GM23338 (cell line): ENCODE results near the gene TXNRD1. TPM values are rescaled to one million over a fixed set of nuclear protein-coding genes. Genes with fewer than 3 reads are reported as not detected.

ENCODE experiments used
- ATAC-seq: fragments of 200-7000 bp; cut with Tn5 transposase; 3 replicates; pipeline ENCODE4 v1.9.1; 2020
- DNase-seq: peaks from one replicate; pipeline ENCODE4 v3.0.0-alpha.2; 2015; ENCODE audit warnings: low spot score
- H2AFZ ChIP-seq: fragments of 200-600 bp; sonication (generic); 2 replicates; pipeline ENCODE4 v1.8.0; 2016; ENCODE audit warnings: antibody characterized with exemption, mild to moderate bottlenecking, moderate library complexity
- H3F3A ChIP-seq: fragments of 200-600 bp; sonication (generic); replicated peaks from 2 replicates; pipeline ENCODE4 v1.8.0; 2017; ENCODE audit warnings: antibody characterized with exemption, mixed run types, low read depth
- H3K27ac ChIP-seq: fragments of 200-600 bp; sonication (generic); 2 replicates; pipeline ENCODE4 v1.6.1; 2016; ENCODE audit warnings: low read depth
- H3K27me3 ChIP-seq: fragments of 200-600 bp; sonication (generic); 2 replicates; pipeline ENCODE4 v1.8.0; 2016; ENCODE audit warnings: mild to moderate bottlenecking, mixed run types, moderate library complexity; ENCODE audit not compliant: insufficient read depth
- H3K36me3 ChIP-seq: fragments of 200-600 bp; sonication (generic); 2 replicates; pipeline ENCODE4 v1.8.0; 2016; ENCODE audit warnings: mild to moderate bottlenecking; ENCODE audit not compliant: insufficient read depth
- H3K4me1 ChIP-seq: fragments of 200-600 bp; sonication (generic); 2 replicates; pipeline ENCODE4 v1.8.0; 2016; ENCODE audit warnings: mild to moderate bottlenecking, moderate library complexity; ENCODE audit not compliant: insufficient read depth
- H3K4me2 ChIP-seq: fragments of 200-600 bp; sonication (generic); 2 replicates; pipeline ENCODE4 v1.7.1; 2017; ENCODE audit warnings: mixed run types
- H3K4me3 ChIP-seq: fragments of 200-600 bp; sonication (generic); 2 replicates; pipeline ENCODE4 v1.6.1; 2016; ENCODE audit warnings: mixed run types
- H3K79me2 ChIP-seq: fragments of 200-600 bp; sonication (generic); replicated peaks from 2 replicates; pipeline ENCODE4 v1.8.0; 2017; ENCODE audit warnings: mild to moderate bottlenecking; ENCODE audit not compliant: insufficient read depth
- H3K9me2 ChIP-seq: fragments of 200-600 bp; sonication (generic); 2 replicates; pipeline ENCODE4 v1.8.0; 2017; ENCODE audit not compliant: insufficient read depth
- H4K20me1 ChIP-seq: fragments of 200-600 bp; sonication (generic); replicated peaks from 2 replicates; pipeline ENCODE4 v1.8.0; 2017; ENCODE audit warnings: mild to moderate bottlenecking; ENCODE audit not compliant: insufficient read depth
- H3K27ac Mint-ChIP-seq: 2 replicates; pipeline ENCODE4 v1.8.0; 2020; ENCODE audit warnings: inconsistent platforms, mild to moderate bottlenecking, moderate library complexity, mixed read lengths
- H3K27me3 Mint-ChIP-seq: 3 replicates; pipeline ENCODE4 v1.8.0; 2022; ENCODE audit warnings: low read depth, mild to moderate bottlenecking, moderate library complexity, mixed read lengths, inconsistent platforms; ENCODE audit not compliant: insufficient read depth, poor library complexity
- H3K36me3 Mint-ChIP-seq: 3 replicates; pipeline ENCODE4 v1.8.0; 2021; ENCODE audit warnings: low read depth, mild to moderate bottlenecking, inconsistent platforms, moderate library complexity, mixed read lengths
- H3K4me1 Mint-ChIP-seq: 3 replicates; pipeline ENCODE4 v1.8.0; 2020; ENCODE audit warnings: mild to moderate bottlenecking, inconsistent platforms, mixed read lengths
- H3K4me3 Mint-ChIP-seq: 3 replicates; pipeline ENCODE4 v1.8.0; 2021; ENCODE audit warnings: moderate library complexity, mild to moderate bottlenecking, inconsistent platforms, mixed read lengths
- H3K9me3 Mint-ChIP-seq: 3 replicates; pipeline ENCODE4 v1.8.0; 2020; ENCODE audit warnings: moderate library complexity, mild to moderate bottlenecking, inconsistent platforms, mixed read lengths
- CREB1 ChIP-seq: fragments of 250-450 bp; sonication (Bioruptor Pico); IDR thresholded peaks from 2 replicates; pipeline ENCODE4 v1.5.0; 2020; ENCODE audit warnings: low read depth, mild to moderate bottlenecking, moderate library complexity
- EZH2 ChIP-seq: fragments of 200-600 bp; sonication (generic); IDR thresholded peaks from one replicate; pipeline ENCODE4 v1.8.0; 2017; ENCODE audit warnings: antibody characterized with exemption, mild to moderate bottlenecking, low read depth; ENCODE audit not compliant: unreplicated experiment
- EZH2phosphoT487 ChIP-seq: fragments of 200-600 bp; sonication (generic); IDR thresholded peaks from one replicate; pipeline ENCODE4 v1.8.1; 2018; ENCODE audit warnings: antibody characterized with exemption; ENCODE audit not compliant: unreplicated experiment
- JUNB ChIP-seq: IDR thresholded peaks from one replicate; pipeline ENCODE4 v1.6.1; 2016; ENCODE audit warnings: antibody characterized with exemption; ENCODE audit not compliant: unreplicated experiment
- STAT1 ChIP-seq: IDR thresholded peaks from one replicate; pipeline ENCODE4 v1.6.1; 2016; ENCODE audit warnings: antibody characterized with exemption; ENCODE audit not compliant: unreplicated experiment
- ZNF114 ChIP-seq: fragments of 250-450 bp; sonication (Bioruptor Pico); IDR thresholded peaks from 2 replicates; pipeline ENCODE4 v1.5.0; 2020; ENCODE audit warnings: mild to moderate bottlenecking, moderate library complexity
- ZNF331 ChIP-seq: fragments of 250-450 bp; sonication (Bioruptor Pico); IDR thresholded peaks from 2 replicates; pipeline ENCODE4 v1.5.0; 2020; ENCODE audit warnings: low read depth, mild to moderate bottlenecking, moderate library complexity
- polyA plus RNA-seq: library from polyadenylated mRNA; unstranded; fragments of >200 nt; fragmentation: Nextera tagmentation; extraction: Ambion mirVana; gene quantifications from 2 replicates; pipeline ENCODE4 v1.2.1, GENCODE V29; 2016
- total RNA-seq: library from RNA; depleted of rRNA; stranded (reverse); fragments of >200 nt; shearing (Covaris generic); gene quantifications from 2 replicates; pipeline ENCODE4 v1.2.3, GENCODE V29; 2014
- TF ChIP-seq, protein P1 (sequence below), 2 experiments: fragments of 200-600 bp in 1 of 2; sonication (generic) in 1 of 2; conservative IDR thresholded peaks; 2 replicates each; pipeline versions ENCODE4 v1.5.1 to v1.6.1; 2016 to 2017; ENCODE audit warnings: antibody characterized with exemption in 2 of 2, low read depth in 2 of 2, mild to moderate bottlenecking in 2 of 2, moderate library complexity in 1 of 2
- TF ChIP-seq, protein P2 (sequence below): fragments of 250-450 bp; sonication (Bioruptor Pico); IDR thresholded peaks from 2 replicates; pipeline ENCODE4 v1.5.0; 2020; ENCODE audit warnings: mild to moderate bottlenecking, moderate library complexity
- TF ChIP-seq, protein P3 (sequence below): IDR thresholded peaks from one replicate; pipeline ENCODE4 v1.6.1; 2018; ENCODE audit warnings: antibody characterized with exemption; ENCODE audit not compliant: unreplicated experiment

TXNRD1 gene
- total and polyA plus RNA-seq, 2 experiments from 2014 or later, result 115 to 127 TPM

DNA sequence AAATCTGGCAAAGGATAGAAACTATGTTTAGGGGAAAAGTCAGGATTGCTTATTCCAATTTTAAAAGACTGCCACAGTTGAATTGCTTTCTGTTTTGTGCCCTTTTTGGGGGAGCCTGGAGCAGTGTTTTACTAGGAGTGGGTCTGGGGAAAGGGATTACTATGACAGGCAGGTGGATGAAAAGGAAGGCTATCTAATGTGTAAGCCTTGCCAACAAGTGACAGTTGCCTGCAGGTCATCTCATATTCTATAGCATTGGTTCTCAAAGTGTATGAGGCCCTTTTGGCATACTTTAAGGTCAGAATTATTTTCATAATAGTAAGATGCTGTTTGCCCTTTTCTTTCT lies 92.0 kb downstream of the TXNRD1 start:
- Histone ChIP-seq H4K20me1 (peaks cover 43% of the 10 kb centered on the region), H3K79me2 (peaks cover 80% of the 10 kb centered on the region), H3K4me2 (no peak overlapping the region), H3F3A (peaks cover 8% of the 10 kb centered on the region), H3K4me3 (no peak overlapping the region), H3K27me3 (0 out of 2 replicates have a peak, but pooled peaks cover 3% of the 10 kb centered on the region), H3K27ac (0 out of 2 replicates have a peak overlapping the region, but pooled peaks have one; percentile 22), H2AFZ (no peak overlapping the region), H3K36me3 (peaks cover 16% of the 10 kb centered on the region; the same call in 1 of the 2 replicates), H3K9me2 (no peaks in the 10 kb centered on the region), H3K4me1 (peaks cover 17% of the 10 kb centered on the region; the same call in 1 of the 2 replicates)
- peaks cover 45% of the 10 kb centered on the region for H3K4me1 Mint-ChIP-seq
- no peaks in the 10 kb centered on the region for H3K9me3 Mint-ChIP-seq
- H3K36me3 Mint-ChIP-seq, result peaks cover 41% of the 10 kb centered on the region
- TF ChIP-seq ZNF331 (CRISPR knock-in tag), result no peak
- TF ChIP-seq, protein P1, sequence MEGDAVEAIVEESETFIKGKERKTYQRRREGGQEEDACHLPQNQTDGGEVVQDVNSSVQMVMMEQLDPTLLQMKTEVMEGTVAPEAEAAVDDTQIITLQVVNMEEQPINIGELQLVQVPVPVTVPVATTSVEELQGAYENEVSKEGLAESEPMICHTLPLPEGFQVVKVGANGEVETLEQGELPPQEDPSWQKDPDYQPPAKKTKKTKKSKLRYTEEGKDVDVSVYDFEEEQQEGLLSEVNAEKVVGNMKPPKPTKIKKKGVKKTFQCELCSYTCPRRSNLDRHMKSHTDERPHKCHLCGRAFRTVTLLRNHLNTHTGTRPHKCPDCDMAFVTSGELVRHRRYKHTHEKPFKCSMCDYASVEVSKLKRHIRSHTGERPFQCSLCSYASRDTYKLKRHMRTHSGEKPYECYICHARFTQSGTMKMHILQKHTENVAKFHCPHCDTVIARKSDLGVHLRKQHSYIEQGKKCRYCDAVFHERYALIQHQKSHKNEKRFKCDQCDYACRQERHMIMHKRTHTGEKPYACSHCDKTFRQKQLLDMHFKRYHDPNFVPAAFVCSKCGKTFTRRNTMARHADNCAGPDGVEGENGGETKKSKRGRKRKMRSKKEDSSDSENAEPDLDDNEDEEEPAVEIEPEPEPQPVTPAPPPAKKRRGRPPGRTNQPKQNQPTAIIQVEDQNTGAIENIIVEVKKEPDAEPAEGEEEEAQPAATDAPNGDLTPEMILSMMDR (conservative IDR thresholded peaks at IDR 0.05; ENCODE audit: low read depth in 2 of 2), result no peak
- TF ChIP-seq CREB1 (CRISPR knock-in tag), result no peak
- TF ChIP-seq STAT1, result no peak
- no peak for TF ChIP-seq EZH2phosphoT487
- TF ChIP-seq, protein P2, sequence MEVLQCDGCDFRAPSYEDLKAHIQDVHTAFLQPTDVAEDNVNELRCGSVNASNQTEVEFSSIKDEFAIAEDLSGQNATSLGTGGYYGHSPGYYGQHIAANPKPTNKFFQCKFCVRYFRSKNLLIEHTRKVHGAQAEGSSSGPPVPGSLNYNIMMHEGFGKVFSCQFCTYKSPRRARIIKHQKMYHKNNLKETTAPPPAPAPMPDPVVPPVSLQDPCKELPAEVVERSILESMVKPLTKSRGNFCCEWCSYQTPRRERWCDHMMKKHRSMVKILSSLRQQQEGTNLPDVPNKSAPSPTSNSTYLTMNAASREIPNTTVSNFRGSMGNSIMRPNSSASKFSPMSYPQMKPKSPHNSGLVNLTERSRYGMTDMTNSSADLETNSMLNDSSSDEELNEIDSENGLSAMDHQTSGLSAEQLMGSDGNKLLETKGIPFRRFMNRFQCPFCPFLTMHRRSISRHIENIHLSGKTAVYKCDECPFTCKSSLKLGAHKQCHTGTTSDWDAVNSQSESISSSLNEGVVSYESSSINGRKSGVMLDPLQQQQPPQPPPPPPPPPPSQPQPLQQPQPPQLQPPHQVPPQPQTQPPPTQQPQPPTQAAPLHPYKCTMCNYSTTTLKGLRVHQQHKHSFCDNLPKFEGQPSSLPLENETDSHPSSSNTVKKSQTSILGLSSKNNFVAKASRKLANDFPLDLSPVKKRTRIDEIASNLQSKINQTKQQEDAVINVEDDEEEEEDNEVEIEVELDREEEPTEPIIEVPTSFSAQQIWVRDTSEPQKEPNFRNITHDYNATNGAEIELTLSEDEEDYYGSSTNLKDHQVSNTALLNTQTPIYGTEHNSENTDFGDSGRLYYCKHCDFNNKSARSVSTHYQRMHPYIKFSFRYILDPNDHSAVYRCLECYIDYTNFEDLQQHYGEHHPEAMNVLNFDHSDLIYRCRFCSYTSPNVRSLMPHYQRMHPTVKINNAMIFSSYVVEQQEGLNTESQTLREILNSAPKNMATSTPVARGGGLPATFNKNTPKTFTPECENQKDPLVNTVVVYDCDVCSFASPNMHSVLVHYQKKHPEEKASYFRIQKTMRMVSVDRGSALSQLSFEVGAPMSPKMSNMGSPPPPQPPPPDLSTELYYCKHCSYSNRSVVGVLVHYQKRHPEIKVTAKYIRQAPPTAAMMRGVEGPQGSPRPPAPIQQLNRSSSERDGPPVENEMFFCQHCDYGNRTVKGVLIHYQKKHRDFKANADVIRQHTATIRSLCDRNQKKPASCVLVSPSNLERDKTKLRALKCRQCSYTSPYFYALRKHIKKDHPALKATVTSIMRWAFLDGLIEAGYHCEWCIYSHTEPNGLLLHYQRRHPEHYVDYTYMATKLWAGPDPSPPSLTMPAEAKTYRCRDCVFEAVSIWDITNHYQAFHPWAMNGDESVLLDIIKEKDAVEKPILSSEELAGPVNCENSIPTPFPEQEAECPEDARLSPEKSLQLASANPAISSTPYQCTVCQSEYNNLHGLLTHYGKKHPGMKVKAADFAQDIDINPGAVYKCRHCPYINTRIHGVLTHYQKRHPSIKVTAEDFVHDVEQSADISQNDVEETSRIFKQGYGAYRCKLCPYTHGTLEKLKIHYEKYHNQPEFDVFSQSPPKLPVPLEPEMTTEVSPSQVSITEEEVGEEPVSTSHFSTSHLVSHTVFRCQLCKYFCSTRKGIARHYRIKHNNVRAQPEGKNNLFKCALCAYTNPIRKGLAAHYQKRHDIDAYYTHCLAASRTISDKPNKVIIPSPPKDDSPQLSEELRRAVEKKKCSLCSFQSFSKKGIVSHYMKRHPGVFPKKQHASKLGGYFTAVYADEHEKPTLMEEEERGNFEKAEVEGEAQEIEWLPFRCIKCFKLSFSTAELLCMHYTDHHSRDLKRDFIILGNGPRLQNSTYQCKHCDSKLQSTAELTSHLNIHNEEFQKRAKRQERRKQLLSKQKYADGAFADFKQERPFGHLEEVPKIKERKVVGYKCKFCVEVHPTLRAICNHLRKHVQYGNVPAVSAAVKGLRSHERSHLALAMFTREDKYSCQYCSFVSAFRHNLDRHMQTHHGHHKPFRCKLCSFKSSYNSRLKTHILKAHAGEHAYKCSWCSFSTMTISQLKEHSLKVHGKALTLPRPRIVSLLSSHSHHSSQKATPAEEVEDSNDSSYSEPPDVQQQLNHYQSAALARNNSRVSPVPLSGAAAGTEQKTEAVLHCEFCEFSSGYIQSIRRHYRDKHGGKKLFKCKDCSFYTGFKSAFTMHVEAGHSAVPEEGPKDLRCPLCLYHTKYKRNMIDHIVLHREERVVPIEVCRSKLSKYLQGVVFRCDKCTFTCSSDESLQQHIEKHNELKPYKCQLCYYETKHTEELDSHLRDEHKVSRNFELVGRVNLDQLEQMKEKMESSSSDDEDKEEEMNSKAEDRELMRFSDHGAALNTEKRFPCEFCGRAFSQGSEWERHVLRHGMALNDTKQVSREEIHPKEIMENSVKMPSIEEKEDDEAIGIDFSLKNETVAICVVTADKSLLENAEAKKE (CRISPR knock-in tag), result no peak
- TF ChIP-seq, protein P3, sequence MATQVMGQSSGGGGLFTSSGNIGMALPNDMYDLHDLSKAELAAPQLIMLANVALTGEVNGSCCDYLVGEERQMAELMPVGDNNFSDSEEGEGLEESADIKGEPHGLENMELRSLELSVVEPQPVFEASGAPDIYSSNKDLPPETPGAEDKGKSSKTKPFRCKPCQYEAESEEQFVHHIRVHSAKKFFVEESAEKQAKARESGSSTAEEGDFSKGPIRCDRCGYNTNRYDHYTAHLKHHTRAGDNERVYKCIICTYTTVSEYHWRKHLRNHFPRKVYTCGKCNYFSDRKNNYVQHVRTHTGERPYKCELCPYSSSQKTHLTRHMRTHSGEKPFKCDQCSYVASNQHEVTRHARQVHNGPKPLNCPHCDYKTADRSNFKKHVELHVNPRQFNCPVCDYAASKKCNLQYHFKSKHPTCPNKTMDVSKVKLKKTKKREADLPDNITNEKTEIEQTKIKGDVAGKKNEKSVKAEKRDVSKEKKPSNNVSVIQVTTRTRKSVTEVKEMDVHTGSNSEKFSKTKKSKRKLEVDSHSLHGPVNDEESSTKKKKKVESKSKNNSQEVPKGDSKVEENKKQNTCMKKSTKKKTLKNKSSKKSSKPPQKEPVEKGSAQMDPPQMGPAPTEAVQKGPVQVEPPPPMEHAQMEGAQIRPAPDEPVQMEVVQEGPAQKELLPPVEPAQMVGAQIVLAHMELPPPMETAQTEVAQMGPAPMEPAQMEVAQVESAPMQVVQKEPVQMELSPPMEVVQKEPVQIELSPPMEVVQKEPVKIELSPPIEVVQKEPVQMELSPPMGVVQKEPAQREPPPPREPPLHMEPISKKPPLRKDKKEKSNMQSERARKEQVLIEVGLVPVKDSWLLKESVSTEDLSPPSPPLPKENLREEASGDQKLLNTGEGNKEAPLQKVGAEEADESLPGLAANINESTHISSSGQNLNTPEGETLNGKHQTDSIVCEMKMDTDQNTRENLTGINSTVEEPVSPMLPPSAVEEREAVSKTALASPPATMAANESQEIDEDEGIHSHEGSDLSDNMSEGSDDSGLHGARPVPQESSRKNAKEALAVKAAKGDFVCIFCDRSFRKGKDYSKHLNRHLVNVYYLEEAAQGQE, result no peak
- no peak for TF ChIP-seq EZH2
- no peak for TF ChIP-seq ZNF114 (CRISPR knock-in tag)
- no peak for TF ChIP-seq JUNB
- H3K4me3 Mint-ChIP-seq, result no peak overlapping the region
- peaks cover 9% of the 10 kb centered on the region for H3K27me3 Mint-ChIP-seq
- ATAC-seq (no peak), DNase-seq (no peak)
- H3K27ac Mint-ChIP-seq, result no peak overlapping the region
